ENCODE data around the gene SDR42E2. TPM values are rescaled to one million over a fixed set of nuclear protein-coding genes. Genes with fewer than 3 reads are reported as not detected.
"Not testable (repeated sequence)": the region's sequence is repeated elsewhere in the genome, so short reads cannot be mapped to it uniquely, and the experiment has no call there.

Gene SDR42E2
- total RNA-seq, 1 donor from 2014 or later: not detected

- H3K27ac ChIP-seq (ENCODE audit: low read depth, low read length); H3K36me3 ChIP-seq (ENCODE audit: control insufficient read depth in 3 of 3, insufficient read depth in 3 of 3, low read length in 3 of 3); H3K4me3 ChIP-seq (ENCODE audit: low read length in 3 of 3); H3K27me3 ChIP-seq (ENCODE audit: control insufficient read depth in 3 of 3, insufficient read depth in 3 of 3, low read length in 3 of 3); H3K9ac ChIP-seq (ENCODE audit: low read depth in 1 of 3, low read length in 3 of 3); H3K9me3 ChIP-seq (ENCODE audit: control insufficient read depth in 3 of 3, low read length in 3 of 3): not testable (repeated sequence)
- peaks cover 46 to 57% (median 50%) of the 10 kb centered on the region in 3 donors for H3K4me1 ChIP-seq (ENCODE audit: control insufficient read depth in 3 of 3, insufficient read depth in 3 of 3, low read length in 3 of 3)
Measured at GRCh38 chr16:22216832-22217225, 54.5 kb downstream of the SDR42E2 start.

GRCh38 chr16:22217890-22218730, 55.8 kb downstream of the SDR42E2 start:
- H3K9me3 ChIP-seq (ENCODE audit: control insufficient read depth in 3 of 3, low read length in 3 of 3): no peaks in the 10 kb centered on the region
- peaks cover 42 to 50% (median 47%) of the 10 kb centered on the region in 3 donors for H3K4me1 ChIP-seq (ENCODE audit: control insufficient read depth in 3 of 3, insufficient read depth in 3 of 3, low read length in 3 of 3)
- peak overlapping the region in 1 of 3 donors; percentile 29 for H3K4me3 ChIP-seq (ENCODE audit: low read length in 3 of 3)
- H3K27me3 ChIP-seq (ENCODE audit: control insufficient read depth in 3 of 3, insufficient read depth in 3 of 3, low read length in 3 of 3): no peaks in the 10 kb centered on the region
- H3K27ac ChIP-seq (ENCODE audit: low read depth, low read length): peak overlapping the region; percentile 92
- H3K9ac ChIP-seq (ENCODE audit: low read depth in 1 of 3, low read length in 3 of 3): no peak overlapping the region
- H3K36me3 ChIP-seq (ENCODE audit: control insufficient read depth in 3 of 3, insufficient read depth in 3 of 3, low read length in 3 of 3): peaks cover 0 to 3% (median 0%) of the 10 kb centered on the region in 3 donors

GRCh38 chr16:22219389-22220068, 57.2 kb downstream of the SDR42E2 start:
- peak overlapping the region in 2 of 3 donors; percentile 45 to 47 for H3K4me3 ChIP-seq (ENCODE audit: low read length in 3 of 3)

GRCh38 chr16:22220069-22220440, 57.7 kb downstream of the SDR42E2 start:
- H3K4me1 ChIP-seq (ENCODE audit: control insufficient read depth in 3 of 3, insufficient read depth in 3 of 3, low read length in 3 of 3): peaks cover 44 to 49% (median 47%) of the 10 kb centered on the region in 3 donors
- H3K27ac ChIP-seq (ENCODE audit: low read depth, low read length): peak overlapping the region; percentile 92
- no peaks in the 10 kb centered on the region for H3K9me3 ChIP-seq (ENCODE audit: control insufficient read depth in 3 of 3, low read length in 3 of 3)
- H3K36me3 ChIP-seq (ENCODE audit: control insufficient read depth in 3 of 3, insufficient read depth in 3 of 3, low read length in 3 of 3): peaks cover 0 to 3% (median 0%) of the 10 kb centered on the region in 3 donors
- peak overlapping the region; percentile 66 to 80 (median 73) for H3K9ac ChIP-seq (ENCODE audit: low read depth in 1 of 3, low read length in 3 of 3)
- H3K4me3 ChIP-seq (ENCODE audit: low read length in 3 of 3): peak overlapping the region in 2 of 3 donors; percentile 45 to 47
- no peaks in the 10 kb centered on the region for H3K27me3 ChIP-seq (ENCODE audit: control insufficient read depth in 3 of 3, insufficient read depth in 3 of 3, low read length in 3 of 3)

More at GRCh38 chr16:22219389-22220068, 57.2 kb downstream of the SDR42E2 start:
- H3K36me3 ChIP-seq (ENCODE audit: control insufficient read depth in 3 of 3, insufficient read depth in 3 of 3, low read length in 3 of 3): peaks cover 0 to 3% (median 0%) of the 10 kb centered on the region in 3 donors
- peak overlapping the region; percentile 92 for H3K27ac ChIP-seq (ENCODE audit: low read depth, low read length)
- peaks cover 42 to 47% (median 45%) of the 10 kb centered on the region in 3 donors for H3K4me1 ChIP-seq (ENCODE audit: control insufficient read depth in 3 of 3, insufficient read depth in 3 of 3, low read length in 3 of 3)
- H3K9ac ChIP-seq (ENCODE audit: low read depth in 1 of 3, low read length in 3 of 3): peak overlapping the region in 1 of 3 donors; percentile 80
- no peaks in the 10 kb centered on the region for H3K9me3 ChIP-seq (ENCODE audit: control insufficient read depth in 3 of 3, low read length in 3 of 3)
- H3K27me3 ChIP-seq (ENCODE audit: control insufficient read depth in 3 of 3, insufficient read depth in 3 of 3, low read length in 3 of 3): no peaks in the 10 kb centered on the region

GRCh38 chr16:22220714-22221113, 58.4 kb downstream of the SDR42E2 start:
- Histone ChIP-seq H3K36me3 (ENCODE audit: control insufficient read depth in 3 of 3, insufficient read depth in 3 of 3, low read length in 3 of 3) (peaks cover 0 to 3% (median 3%) of the 10 kb centered on the region in 3 donors), H3K9me3 (ENCODE audit: control insufficient read depth in 3 of 3, low read length in 3 of 3) (no peaks in the 10 kb centered on the region), H3K4me3 (ENCODE audit: low read length in 3 of 3) (peak overlapping the region in 2 of 3 donors; percentile 45 to 47), H3K4me1 (ENCODE audit: control insufficient read depth in 3 of 3, insufficient read depth in 3 of 3, low read length in 3 of 3) (peaks cover 46 to 49% (median 49%) of the 10 kb centered on the region in 3 donors), H3K9ac (ENCODE audit: low read depth in 1 of 3, low read length in 3 of 3) (peak overlapping the region; percentile 66 to 80 (median 73)), H3K27ac (ENCODE audit: low read depth, low read length) (peak overlapping the region; percentile 92), H3K27me3 (ENCODE audit: control insufficient read depth in 3 of 3, insufficient read depth in 3 of 3, low read length in 3 of 3) (no peaks in the 10 kb centered on the region)

- peaks cover 36 to 39% (median 39%) of the 10 kb centered on the region in 3 donors for H3K4me1 ChIP-seq (ENCODE audit: control insufficient read depth in 3 of 3, insufficient read depth in 3 of 3, low read length in 3 of 3)
- H3K27me3 ChIP-seq (ENCODE audit: control insufficient read depth in 3 of 3, insufficient read depth in 3 of 3, low read length in 3 of 3): no peaks in the 10 kb centered on the region
- peaks cover 0 to 11% (median 0%) of the 10 kb centered on the region in 3 donors for H3K36me3 ChIP-seq (ENCODE audit: control insufficient read depth in 3 of 3, insufficient read depth in 3 of 3, low read length in 3 of 3)
- no peaks in the 10 kb centered on the region for H3K9me3 ChIP-seq (ENCODE audit: control insufficient read depth in 3 of 3, low read length in 3 of 3)
- H3K9ac ChIP-seq (ENCODE audit: low read depth in 1 of 3, low read length in 3 of 3): no peak overlapping the region
- H3K4me3 ChIP-seq (ENCODE audit: low read length in 3 of 3): no peak overlapping the region
- peak overlapping the region; percentile 92 for H3K27ac ChIP-seq (ENCODE audit: low read depth, low read length)
Measured at GRCh38 chr16:22222006-22222405, 59.7 kb downstream of the SDR42E2 start.

GRCh38 chr16:22222998-22223397, 60.7 kb downstream of the SDR42E2 start:
- no peaks in the 10 kb centered on the region for H3K9me3 ChIP-seq (ENCODE audit: control insufficient read depth in 3 of 3, low read length in 3 of 3)
- H3K27me3 ChIP-seq (ENCODE audit: control insufficient read depth in 3 of 3, insufficient read depth in 3 of 3, low read length in 3 of 3): no peaks in the 10 kb centered on the region
- peak overlapping the region; percentile 7 for H3K27ac ChIP-seq (ENCODE audit: low read depth, low read length)
- H3K4me1 ChIP-seq (ENCODE audit: control insufficient read depth in 3 of 3, insufficient read depth in 3 of 3, low read length in 3 of 3): peaks cover 33 to 38% (median 34%) of the 10 kb centered on the region in 3 donors
- no peak overlapping the region for H3K4me3 ChIP-seq (ENCODE audit: low read length in 3 of 3)
- H3K9ac ChIP-seq (ENCODE audit: low read depth in 1 of 3, low read length in 3 of 3): no peak overlapping the region
- peaks cover 0 to 14% (median 5%) of the 10 kb centered on the region in 3 donors for H3K36me3 ChIP-seq (ENCODE audit: control insufficient read depth in 3 of 3, insufficient read depth in 3 of 3, low read length in 3 of 3)

GRCh38 chr16:22225060-22225459, 62.8 kb downstream of the SDR42E2 start:
- H3K36me3 ChIP-seq (ENCODE audit: control insufficient read depth in 3 of 3, insufficient read depth in 3 of 3, low read length in 3 of 3): peaks cover 4 to 19% (median 10%) of the 10 kb centered on the region in 3 donors

GRCh38 chr16:22229889-22230288, 67.6 kb downstream of the SDR42E2 start:
- H3K9me3 ChIP-seq (ENCODE audit: control insufficient read depth in 3 of 3, low read length in 3 of 3): no peaks in the 10 kb centered on the region
- peaks cover 4 to 27% (median 14%) of the 10 kb centered on the region in 3 donors for H3K36me3 ChIP-seq (ENCODE audit: control insufficient read depth in 3 of 3, insufficient read depth in 3 of 3, low read length in 3 of 3)
- no peaks in the 10 kb centered on the region for H3K27me3 ChIP-seq (ENCODE audit: control insufficient read depth in 3 of 3, insufficient read depth in 3 of 3, low read length in 3 of 3)
- H3K9ac ChIP-seq (ENCODE audit: low read depth in 1 of 3, low read length in 3 of 3): no peak overlapping the region
- no peak overlapping the region for H3K4me3 ChIP-seq (ENCODE audit: low read length in 3 of 3)
- H3K27ac ChIP-seq (ENCODE audit: low read depth, low read length): no peak overlapping the region
- H3K4me1 ChIP-seq (ENCODE audit: control insufficient read depth in 3 of 3, insufficient read depth in 3 of 3, low read length in 3 of 3): peaks cover 6 to 9% (median 8%) of the 10 kb centered on the region in 3 donors

More at GRCh38 chr16:22225060-22225459, 62.8 kb downstream of the SDR42E2 start:
- Histone ChIP-seq H3K4me1 (ENCODE audit: control insufficient read depth in 3 of 3, insufficient read depth in 3 of 3, low read length in 3 of 3) (peaks cover 16 to 19% (median 16%) of the 10 kb centered on the region in 3 donors), H3K9me3 (ENCODE audit: control insufficient read depth in 3 of 3, low read length in 3 of 3) (no peaks in the 10 kb centered on the region), H3K9ac (ENCODE audit: low read depth in 1 of 3, low read length in 3 of 3) (peak overlapping the region in 2 of 3 donors; percentile 34 to 43), H3K4me3 (ENCODE audit: low read length in 3 of 3) (peak overlapping the region in 1 of 3 donors; percentile 26), H3K27me3 (ENCODE audit: control insufficient read depth in 3 of 3, insufficient read depth in 3 of 3, low read length in 3 of 3) (no peaks in the 10 kb centered on the region), H3K27ac (ENCODE audit: low read depth, low read length) (peak overlapping the region; percentile 47)
